Activated CD8-positive, alpha-beta memory T cell treated with anti-CD3 and anti-CD28 coated beads for 24 hours (primary cell): Measurements from ENCODE around the gene COL21A1.

ENCODE experiments used
- DNase-seq: peaks from one replicate; pipeline ENCODE4 v3.0.0-alpha.2; 2020

Gene COL21A1

DNA sequence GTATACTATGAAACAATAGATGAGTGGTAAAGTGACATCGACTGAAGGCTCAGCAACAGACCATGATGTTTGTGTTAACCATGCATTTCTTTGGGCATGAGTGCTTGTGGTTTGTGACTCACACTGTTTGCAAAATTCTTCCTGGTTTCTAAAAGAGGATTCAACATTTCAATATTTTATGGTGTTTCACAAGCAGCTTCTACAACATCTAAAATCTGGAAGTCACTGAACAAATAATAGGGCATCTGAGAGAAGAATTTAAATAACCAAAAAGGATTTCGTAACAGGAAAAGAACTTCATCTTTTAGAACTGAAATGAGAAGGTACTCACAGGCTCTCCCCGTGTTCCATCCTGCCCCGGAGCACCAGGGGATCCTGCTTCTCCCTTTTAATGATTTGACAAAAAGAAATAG is 146.2 kb downstream of the COL21A1 start:
- no peak for DNase-seq

DNA sequence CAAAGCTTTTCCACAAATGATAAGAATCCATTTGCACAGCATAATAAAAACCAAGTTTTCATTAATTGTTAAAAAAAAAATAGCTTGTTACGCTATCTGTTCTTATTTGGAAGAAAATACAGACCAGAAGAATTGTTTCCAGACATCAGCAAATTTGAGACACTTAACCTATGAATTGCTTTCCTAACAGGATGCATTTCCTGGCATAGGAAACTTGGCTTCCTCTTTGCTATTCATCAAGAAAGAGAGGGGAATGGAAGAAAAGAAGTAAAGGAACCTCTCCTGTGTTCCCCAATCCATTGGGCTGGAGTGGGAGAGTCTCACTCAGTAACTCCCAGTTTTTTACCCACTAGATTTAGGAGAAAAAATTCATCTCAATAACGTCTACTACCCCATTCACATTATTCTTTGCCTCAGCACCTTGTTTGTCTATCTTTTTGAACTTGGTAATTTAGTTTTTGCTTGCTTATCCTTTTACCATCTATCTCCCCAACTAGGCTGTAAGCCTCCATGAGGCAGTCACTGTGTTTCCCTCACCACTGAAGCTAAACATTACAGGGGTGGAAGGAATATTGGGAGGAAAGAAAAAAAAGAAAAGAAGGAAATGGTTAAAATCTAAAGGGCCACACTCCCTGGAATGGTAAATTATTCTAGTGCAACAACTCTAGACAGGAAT is 150.3 kb downstream of the COL21A1 start:
- no peak for DNase-seq

DNA sequence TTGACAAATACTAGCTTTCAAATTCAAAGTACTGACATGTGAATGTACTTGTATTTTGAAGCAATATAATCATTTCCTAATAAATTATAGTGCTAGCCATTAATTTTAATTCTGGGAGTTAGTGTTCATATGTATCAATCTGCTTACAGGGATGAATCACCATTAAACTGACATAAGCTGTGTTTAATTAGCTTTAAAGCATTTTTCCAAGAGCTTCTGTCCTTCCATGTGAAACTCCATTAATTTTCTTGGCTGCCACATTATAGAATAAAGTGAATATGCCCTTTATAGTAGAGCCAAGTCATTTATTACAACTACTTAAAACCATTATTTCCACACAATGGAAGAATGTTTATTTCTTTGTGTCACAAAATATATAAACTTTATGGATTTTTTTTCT is 150.8 kb downstream of the COL21A1 start:
- DNase-seq: no peak

DNA sequence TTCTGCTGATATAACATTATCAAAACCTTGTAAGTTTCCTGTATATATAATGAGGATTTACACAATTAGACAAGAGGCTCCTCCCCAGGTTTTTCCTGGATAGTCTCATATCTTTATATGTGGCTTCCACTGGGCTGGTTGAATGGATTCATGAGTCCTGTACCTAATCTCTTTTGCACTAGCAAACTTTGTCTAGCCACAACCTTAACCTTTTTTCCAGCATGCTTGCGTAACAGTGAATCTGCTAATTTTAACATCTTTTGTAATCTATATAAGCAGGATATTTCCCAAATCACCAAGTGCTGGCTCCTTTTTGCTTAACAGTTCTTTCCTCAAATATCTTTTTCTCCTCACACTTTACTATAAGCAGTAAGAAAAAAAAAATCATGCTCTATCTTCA is 153.6 kb downstream of the COL21A1 start:
- no peak for DNase-seq

DNA sequence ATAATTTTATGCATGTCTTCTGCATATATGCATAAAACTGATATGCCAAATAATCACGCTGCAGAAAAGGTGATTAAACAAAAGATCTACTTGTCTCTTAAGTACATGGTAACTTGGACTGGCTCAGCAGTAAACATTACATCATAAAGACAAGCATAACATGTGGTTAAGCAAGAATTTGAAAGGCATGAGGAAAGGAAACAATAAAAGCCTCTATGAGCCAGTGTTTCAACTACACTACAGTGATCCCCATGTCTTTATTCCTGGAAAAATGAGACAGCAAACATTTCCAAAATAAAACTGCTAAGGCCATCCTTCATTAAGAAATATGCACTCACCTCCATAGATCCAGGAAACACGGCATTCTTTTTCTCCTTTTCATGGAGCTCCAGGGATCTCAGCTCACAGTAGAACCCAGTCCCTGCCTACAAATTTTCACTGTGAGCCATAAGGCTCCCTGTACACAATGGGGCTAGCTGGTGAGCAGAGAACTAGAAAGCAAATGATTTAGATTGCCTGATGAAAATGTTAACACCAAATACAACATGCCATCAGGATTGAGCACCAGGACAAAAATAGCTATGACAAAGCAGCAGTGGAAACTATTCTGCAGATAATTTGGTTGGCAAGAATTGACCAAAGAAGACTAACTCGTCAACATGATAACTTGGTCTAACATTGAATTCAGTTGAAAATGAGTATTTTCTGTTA is 156.1 kb downstream of the COL21A1 start:
- no peak for DNase-seq

DNA sequence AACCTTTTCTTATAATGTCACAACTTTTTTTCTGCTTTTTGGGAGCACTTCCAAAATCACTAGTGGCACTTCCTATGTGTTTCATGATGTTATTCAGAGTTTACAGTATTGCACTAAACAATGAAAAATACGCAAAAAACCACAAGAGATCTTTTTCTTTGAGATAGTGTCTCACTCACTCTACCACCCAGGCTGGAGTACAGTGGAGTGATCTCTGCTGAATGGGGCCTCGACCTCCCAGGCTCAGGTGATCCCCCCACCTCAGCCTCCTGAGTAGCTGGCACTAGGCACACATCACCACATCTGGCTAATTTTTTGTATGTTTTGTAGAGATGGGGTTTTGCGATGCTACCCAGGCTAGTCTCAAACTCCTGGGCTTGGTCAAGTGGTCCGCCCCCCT is 158.7 kb downstream of the COL21A1 start:
- no peak for DNase-seq

DNA sequence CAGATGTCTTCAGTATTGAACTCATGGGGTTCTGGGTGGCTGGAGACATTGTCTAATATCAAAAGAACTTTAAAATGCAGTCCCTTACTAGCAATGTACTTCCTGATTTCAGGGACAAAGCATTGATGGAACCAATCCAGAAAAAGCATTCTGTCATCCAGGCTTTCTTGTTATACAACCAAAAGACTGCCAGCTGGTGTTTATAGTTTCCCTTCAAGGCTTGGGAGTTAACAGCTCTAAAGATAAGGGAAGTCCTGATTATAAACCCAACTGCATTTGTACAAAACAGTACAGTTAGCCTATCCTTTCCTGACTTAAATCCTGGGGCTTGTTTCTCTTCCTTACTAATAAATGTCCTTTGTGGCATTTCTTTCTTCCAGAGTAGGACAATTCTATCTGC is 160.0 kb downstream of the COL21A1 start:
- DNase-seq: no peak

DNA sequence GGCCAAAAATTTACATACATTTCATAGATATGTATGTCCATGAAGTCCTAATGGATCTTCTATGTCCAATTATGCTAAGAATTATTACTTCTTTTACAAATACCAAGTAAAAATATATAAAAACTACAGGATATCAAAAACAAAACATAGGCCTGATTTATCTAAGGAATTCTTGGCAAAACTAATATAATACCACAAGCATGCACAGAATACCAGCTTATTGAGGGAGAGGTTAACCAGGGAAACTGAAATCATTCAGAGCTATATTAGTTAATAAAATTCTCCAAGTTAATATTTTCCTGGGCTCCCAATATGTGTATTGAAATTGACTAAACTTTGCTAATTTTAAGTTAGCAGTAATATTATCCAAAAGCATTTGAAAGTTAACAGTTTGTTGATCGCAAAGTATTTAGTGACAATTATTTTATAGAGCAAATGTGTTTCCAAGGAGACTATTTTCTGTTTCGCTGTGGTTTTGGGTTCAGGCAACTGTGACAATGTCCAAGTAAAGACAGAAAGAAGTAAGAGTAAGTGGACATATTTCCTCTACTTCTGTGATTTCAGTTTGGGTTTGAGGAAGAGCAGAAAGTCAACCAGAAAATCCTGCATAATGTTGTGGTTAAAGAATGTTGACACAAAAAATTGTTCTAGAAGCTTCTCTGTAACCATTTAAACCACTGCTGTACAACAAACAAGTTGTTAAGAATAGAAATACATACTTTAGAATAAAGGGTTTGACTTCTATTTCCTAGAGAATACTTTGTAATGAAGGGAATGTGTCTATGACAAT is 167.4 kb downstream of the COL21A1 start:
- no peak for DNase-seq

DNA sequence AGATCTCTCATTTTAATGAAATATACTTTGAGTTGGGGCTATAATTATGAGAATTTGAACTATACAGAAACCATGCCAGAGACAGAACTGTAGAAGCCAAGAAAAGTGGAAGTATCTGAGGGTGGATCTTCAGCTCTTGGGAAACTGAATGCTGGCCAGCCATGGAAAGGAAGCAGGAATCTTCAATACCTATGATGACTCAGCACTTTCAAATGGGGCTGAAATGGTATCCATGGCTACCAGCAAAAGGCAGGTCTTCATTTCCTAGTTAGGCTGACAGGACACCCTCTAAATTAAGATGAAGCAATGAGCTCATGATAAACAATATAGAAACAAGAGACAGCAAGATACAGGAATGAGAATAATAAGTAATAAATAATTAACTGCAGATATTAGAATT is 171.3 kb downstream of the COL21A1 start:
- DNase-seq: no peak

DNA sequence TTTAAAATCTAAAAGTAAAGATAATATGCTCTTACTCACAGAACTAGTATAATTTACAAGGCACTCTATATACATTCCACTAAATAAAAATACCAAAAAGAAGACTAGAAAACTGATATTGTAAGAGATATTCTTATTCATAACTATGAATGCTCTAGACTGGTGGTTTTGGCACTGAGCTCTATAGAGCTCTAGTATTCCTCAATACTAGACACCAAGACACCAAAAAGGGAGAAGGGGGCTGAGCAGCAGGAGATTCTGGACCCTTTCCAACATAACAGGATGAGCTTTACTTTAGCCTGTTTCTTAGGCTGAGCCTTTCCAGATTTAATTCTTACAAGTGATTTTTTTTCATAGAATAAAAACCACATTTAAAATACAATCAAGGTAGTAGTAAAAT is 173.6 kb downstream of the COL21A1 start:
- no peak for DNase-seq

DNA sequence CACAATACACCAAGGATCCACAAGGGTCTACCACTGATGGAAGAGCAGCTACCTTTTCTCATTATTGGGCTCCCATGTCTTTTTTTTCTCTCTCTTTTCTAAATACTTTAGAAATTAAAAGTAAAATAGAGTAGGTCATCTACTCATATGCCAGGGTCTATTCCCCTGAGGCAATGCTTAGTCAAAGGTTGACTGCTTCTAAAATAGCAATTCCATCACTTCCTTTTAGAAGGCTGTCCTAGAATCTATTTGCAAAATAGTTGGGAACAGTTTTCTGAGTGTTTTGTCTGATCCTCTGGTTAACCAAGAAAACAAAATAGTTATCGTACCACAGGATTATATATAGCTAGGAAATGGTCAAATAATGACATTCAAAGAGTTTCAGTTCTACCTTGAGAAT is 174.1 kb downstream of the COL21A1 start:
- DNase-seq: no peak

DNA sequence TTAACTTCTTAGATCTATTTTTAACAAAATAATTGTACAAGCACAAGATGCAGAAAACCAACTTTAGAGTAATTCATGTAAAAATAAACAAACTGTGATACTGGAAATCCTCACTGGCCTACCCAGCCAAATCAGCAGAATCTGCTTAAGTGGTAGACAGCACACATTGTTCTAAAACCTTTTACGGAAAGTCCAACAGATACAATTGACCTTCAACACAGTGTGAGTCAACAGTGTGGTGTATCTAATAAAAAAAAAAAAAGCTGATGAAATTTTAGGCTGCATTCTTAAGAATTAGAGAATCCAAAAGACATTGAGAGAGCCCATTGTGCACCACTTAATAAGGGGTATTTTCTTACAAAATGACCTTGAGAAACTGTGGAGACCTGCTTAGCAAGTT is 174.5 kb downstream of the COL21A1 start:
- DNase-seq: no peak

DNA sequence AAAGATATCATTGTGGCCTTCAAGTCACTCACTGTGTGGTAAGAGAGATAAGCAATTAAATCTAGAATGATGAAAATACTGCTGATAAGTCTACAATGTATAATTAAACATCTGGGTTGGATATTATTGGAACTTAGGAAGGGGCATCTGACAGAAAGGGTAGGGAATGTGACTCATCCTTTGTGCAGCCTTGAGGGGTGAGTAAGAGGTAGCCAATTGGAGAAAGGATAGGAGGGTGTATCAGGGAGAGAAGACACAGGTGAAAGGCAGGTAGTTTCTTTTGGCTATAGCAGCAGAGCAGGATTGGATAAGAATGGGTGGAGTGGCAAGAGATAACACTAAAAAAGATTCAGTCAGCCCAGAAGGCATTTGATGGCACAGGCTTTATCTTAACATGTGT is 182.0 kb downstream of the COL21A1 start:
- DNase-seq: no peak

DNA sequence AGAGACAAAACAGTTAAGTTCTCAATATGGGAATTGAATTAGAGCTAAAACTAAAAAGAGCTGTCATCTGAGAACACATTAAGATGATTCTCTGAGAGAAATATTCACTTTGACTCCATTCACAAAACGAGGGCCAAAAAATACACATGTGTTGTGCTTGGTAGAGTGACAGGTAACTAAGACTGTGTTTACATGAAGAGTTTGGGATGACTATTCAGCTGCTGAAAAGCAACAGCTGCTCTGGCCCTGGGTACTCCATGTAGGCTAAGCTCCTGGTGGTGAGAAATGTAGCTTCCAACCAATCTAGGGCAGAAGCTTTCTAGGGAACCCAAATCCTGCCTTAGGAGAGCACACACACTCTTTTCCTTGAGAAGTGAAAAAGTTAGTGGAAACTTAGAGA is 184.5 kb downstream of the COL21A1 start:
- no peak for DNase-seq

DNA sequence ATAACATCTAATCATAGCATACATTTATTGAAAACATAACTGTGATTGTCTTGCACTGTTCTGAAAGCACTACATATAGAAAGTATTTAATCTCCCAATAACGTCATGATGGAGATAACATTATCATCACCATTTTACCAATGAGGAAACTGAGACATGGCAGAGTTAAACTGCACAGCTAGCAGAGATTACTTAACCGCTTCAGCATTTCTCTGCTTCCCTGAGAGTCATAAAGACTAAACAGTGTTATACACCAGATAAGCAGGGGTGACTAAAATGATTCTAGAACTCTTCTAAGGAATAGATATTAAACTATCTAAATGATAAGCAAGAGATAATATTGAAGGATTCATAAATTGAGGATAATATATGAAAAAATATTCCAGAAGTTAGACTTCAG is 188.7 kb downstream of the COL21A1 start:
- DNase-seq: no peak

DNA sequence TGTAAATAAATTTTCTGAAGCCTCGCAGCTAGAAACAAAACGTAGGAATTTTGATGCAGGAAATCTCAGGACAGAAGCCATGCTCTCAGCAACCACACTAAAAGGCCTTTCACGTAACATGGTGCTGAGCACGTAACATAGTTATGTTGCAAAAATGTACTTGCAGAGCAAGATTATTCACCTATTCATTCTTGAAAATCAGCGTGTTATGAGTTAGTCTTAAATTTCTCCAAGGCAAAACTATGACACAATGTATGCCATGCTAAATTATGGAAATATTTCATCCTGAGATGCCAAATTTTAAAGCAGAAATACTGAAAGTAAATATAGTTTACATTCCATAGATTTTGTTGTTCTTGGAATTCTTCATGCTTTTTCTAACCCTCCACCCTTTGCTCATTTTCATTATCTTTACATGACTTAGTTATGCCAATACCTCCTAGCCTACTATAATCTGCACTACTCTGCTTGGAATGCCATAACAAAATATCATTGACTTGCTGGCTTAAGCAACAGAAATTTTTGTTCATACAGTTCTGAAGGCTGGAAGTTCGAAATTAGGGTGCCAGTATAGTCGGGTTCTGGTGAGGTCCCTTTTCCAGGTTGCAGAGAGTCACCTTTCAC is 192.2 kb downstream of the COL21A1 start:
- no peak for DNase-seq

DNA sequence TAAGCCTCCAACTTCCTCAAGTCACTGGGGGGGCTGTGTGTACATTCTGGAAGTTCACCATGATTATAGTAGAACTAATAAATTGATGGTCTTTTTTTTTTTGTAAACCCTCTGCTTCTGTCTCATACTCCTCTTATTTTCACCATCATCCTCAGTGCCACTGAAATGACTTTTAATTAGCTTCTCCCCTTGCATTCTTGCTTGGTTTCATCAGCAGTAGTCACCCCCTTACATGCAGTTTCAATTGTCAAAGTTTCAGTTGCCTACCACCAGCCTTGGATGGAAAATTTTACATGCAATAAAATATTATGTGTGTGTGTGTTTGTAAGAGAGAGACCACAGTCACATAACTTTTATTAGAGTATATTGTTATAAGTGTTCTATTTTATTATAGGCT is 196.2 kb downstream of the COL21A1 start:
- DNase-seq: no peak

DNA sequence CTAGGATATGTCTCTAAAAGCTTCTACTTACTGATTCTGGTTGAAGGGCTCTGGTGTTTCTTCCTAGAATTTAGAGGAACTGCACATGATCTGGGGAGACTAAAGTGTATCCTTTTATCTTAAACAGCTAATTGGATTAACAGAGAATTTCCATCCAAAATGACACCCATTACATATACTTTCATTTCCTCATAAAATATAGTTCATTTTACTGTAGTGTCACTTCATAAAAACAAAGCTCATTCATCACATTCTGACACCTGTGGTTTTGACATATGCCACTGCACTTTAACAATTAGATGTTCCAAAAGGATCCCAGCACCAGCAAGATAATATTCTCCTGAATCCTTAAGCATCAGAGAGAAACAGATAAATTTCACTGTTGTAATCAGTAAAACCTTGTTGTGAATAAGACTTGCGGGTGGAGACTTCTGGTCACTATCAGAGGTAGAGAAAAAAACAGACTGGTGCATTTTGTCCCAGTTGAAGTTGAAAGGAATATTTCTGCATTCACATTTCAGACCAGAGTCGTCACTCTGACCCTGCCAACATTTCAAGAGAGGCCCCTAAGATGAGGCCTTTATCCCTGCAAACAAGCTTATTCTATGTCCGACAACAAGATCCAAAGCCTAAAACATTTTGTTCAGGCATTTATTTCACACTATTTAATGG is 196.7 kb downstream of the COL21A1 start:
- DNase-seq: no peak

DNA sequence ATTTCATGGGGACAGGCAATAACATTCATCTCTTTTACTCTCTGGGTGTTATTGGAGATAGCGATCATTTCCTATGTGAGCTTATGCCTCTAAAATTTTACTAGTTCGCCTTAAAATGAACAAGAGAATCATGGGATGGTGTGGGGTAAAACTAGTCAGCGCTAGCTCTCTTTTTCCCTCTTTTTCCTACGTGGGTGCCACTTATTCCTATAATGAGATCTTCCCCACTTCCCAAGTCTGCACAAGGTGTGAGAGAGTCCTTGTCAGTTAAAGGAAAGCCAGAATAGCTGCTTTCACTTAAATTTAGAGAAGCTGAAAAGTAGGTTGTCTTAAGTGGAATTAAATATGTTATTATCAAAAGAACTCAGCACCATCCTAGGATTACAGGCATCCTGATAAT is 198.8 kb downstream of the COL21A1 start:
- DNase-seq: no peak

DNA sequence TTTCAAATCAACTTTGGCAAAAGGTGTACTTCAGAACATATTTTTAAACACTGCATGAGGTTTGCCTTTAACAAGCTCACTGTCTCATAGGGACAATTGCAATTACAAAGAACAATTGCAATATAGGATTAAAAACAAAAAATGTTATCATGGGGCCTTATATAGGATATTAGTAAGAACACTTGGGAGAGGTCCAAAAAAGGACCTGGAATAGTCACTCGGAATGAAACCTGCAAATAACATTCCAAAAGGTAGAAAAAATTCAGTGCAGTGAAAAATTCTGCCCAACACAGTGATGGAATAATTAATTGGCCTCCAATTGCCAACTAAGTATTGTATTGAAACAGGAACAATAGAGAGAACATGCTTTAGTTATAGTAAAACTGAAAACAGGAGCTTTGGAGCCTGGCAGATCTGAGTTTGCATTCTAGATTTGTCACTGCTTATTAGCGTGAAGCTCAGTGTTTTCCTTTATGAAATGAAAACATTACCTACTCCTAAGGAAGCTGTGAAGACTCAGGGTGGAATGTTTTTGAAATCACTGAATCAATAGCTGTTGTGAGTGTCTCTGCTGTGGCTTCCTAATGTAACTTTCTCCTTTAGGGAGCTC is 199.3 kb downstream of the COL21A1 start:
- no peak for DNase-seq

DNA sequence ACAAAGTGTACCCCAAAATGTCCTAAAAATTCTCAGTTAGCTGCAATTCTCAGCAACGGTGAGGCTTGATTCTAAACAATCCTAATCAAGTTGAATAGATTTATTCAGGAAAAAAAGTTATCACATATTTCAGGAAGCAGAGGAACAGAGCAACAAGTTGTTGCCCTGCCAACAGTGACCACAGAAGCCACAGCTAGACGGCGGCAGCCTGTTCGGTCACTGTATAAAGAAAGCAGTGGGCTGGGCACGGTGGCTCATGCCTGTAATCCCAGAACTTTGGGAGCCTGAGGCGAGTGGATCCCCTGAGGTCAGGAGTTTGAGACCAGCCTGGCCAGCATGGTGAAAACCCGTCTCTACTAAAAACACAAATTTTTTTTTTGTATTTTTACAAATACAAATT is 200.8 kb downstream of the COL21A1 start:
- DNase-seq: no peak

DNA sequence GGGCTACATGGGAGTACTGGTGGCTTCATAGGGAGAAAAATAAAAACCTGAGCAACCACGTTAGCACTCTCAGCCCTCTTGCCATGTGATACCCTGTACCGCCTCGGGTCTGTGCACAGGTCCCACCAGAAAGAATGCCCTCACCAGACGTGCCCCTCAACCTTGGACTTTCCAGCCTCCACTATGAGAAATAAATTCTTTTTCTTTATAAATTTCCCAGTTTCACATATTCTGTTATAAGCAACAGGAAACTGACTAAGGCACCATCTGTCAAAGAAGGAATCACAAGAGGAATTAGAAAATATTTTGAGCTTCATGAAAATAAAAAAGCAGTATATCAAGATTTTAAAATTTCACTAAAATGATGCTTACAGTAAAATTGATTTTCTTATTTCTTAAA is 203.6 kb downstream of the COL21A1 start:
- DNase-seq: no peak

DNA sequence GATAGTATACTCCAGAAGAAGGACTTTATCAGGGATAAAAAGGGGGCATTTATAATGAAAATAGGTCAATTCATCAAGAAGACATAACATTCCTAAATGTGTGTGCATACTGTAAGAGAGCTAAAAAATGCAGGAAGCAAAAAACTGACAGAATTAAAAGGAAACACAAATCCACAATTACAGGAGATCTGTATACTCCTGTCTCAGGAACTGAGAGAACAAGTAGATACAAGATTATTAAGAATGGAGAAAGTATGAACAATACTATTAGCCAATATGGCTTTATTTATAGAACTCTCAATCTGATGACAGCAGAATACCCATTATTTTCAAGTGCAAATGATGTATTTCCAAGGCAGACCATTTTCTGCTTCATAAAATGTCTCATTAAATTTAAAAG is 204.3 kb downstream of the COL21A1 start:
- no peak for DNase-seq
